ENCODE data around the gene PEX11B. TPM values are rescaled to one million over a fixed set of nuclear protein-coding genes. Genes with fewer than 3 reads are reported as not detected.

The PEX11B gene
- polyA plus RNA-seq (ENCODE audit: insufficient read length): 22.5 TPM

GRCh38 chr1:145918144-145918991, at the start of gene PEX11B:
Gene PEX11B, minus strand, starts transcription at chr1:145918717. Its CDS starts 29 bp downstream, at chr1:145918688.
- no peak for DNase-seq (ENCODE audit: low read depth)

GRCh38 chr1:145967288-145967687, 48.8 kb upstream of the PEX11B start:
- no peak for DNase-seq (ENCODE audit: low read depth)

- no peak for DNase-seq (ENCODE audit: low read depth)
Observed at GRCh38 chr1:145965119-145965744, 46.7 kb upstream of the PEX11B start.

- DNase-seq (ENCODE audit: low read depth): peak; percentile 89
Observed at GRCh38 chr1:145964328-145965118, 46.0 kb upstream of the PEX11B start, which contains the start of the genes ANKRD34A and POLR3GL. Gene ANKRD34A, minus strand, starts transcription at chr1:145964575. Its CDS starts 2,816 bp downstream, at chr1:145961759. Gene POLR3GL, plus strand, starts transcription at chr1:145964690. Its CDS starts 10,176 bp downstream, at chr1:145974866.

GRCh38 chr1:145963265-145964019, 44.9 kb upstream of the PEX11B start:
- no peak for DNase-seq (ENCODE audit: low read depth)

GRCh38 chr1:145962157-145963102, 43.9 kb upstream of the PEX11B start:
- no peak for DNase-seq (ENCODE audit: low read depth)

- no peak for DNase-seq (ENCODE audit: low read depth)
Observed at GRCh38 chr1:145961425-145962156, 43.1 kb upstream of the PEX11B start.

GRCh38 chr1:145961109-145961424, 42.5 kb upstream of the PEX11B start:
- no peak for DNase-seq (ENCODE audit: low read depth)

GRCh38 chr1:145960468-145961108, 42.1 kb upstream of the PEX11B start:
- DNase-seq (ENCODE audit: low read depth): no peak

GRCh38 chr1:145959957-145960467, 41.5 kb upstream of the PEX11B start:
- no peak for DNase-seq (ENCODE audit: low read depth)

GRCh38 chr1:145959333-145959732, 40.8 kb upstream of the PEX11B start:
- no peak for DNase-seq (ENCODE audit: low read depth)

GRCh38 chr1:145958734-145959133, 40.2 kb upstream of the PEX11B start:
- no peak for DNase-seq (ENCODE audit: low read depth)

- DNase-seq (ENCODE audit: low read depth): peak; percentile 91
Observed at GRCh38 chr1:145957443-145958319, 39.2 kb upstream of the PEX11B start, which contains the start of gene LIX1L. Gene LIX1L, minus strand, starts transcription at chr1:145958017. Its CDS starts 90 bp downstream, at chr1:145957927.

- peak; percentile 44 for DNase-seq (ENCODE audit: low read depth)
Observed at GRCh38 chr1:145956781-145957442, 38.4 kb upstream of the PEX11B start.

- DNase-seq (ENCODE audit: low read depth): no peak
Observed at GRCh38 chr1:145956361-145956760, 37.8 kb upstream of the PEX11B start.

GRCh38 chr1:145955436-145955835, 36.9 kb upstream of the PEX11B start:
- no peak for DNase-seq (ENCODE audit: low read depth)

GRCh38 chr1:145953861-145954260, 35.3 kb upstream of the PEX11B start:
- DNase-seq (ENCODE audit: low read depth): no peak
